K562 (cell line): ENCODE measurements around the gene INHA.

Experiments
- MGA ChIP-seq: fragments of 450-650 bp; IDR thresholded peaks from 2 replicates; pipeline ENCODE4 v1.6.1; 2016; ENCODE audit warnings: mild to moderate bottlenecking, moderate library complexity
- NR3C1 ChIP-seq: sonication (generic); formaldehyde crosslinking; IDR thresholded peaks from 2 replicates; pipeline ENCODE4 v1.8.1; 2022; ENCODE audit warnings: missing genetic modification reagents
- POLR2AphosphoS5 ChIP-seq: IDR thresholded peaks from 2 replicates; pipeline ENCODE4 v1.6.1; 2011; ENCODE audit warnings: mild to moderate bottlenecking, low read depth, low read length, moderate library complexity; ENCODE audit not compliant: control insufficient read depth, insufficient read depth
- SMARCA4 ChIP-seq: fragments of 450-650 bp; IDR thresholded peaks from 2 replicates; pipeline ENCODE4 v1.6.1; 2016
- ZBTB33 ChIP-seq: sonication (generic); formaldehyde crosslinking; IDR thresholded peaks from 2 replicates; pipeline ENCODE4 v1.8.1; 2023; ENCODE audit warnings: mild to moderate bottlenecking, missing genetic modification reagents
- TF ChIP-seq, protein P1 (sequence below), 3 experiments: IDR thresholded peaks in 2 of 3; conservative IDR thresholded peaks in 1 of 3; 2 replicates each; pipeline ENCODE4 v1.5.1; 2011 to 2012; ENCODE audit warnings: low read length in 3 of 3, mild to moderate bottlenecking in 3 of 3, control low read depth in 2 of 3, improper control_type of control experiment in 1 of 3, inconsistent platforms in 1 of 3, low read depth in 1 of 3, mixed read lengths in 1 of 3, moderate library complexity in 1 of 3; ENCODE audit not compliant: insufficient read depth in 2 of 3

GRCh38 chr2:219526320-219527075 lies 45.6 kb upstream of the INHA start:
- TF ChIP-seq POLR2AphosphoS5 = no peak
- no peak for TF ChIP-seq NR3C1
- TF ChIP-seq ZBTB33 (CRISPR knock-in tag) = no peak
- TF ChIP-seq SMARCA4 = no peak
- TF ChIP-seq MGA = no peak
- TF ChIP-seq, protein P1, sequence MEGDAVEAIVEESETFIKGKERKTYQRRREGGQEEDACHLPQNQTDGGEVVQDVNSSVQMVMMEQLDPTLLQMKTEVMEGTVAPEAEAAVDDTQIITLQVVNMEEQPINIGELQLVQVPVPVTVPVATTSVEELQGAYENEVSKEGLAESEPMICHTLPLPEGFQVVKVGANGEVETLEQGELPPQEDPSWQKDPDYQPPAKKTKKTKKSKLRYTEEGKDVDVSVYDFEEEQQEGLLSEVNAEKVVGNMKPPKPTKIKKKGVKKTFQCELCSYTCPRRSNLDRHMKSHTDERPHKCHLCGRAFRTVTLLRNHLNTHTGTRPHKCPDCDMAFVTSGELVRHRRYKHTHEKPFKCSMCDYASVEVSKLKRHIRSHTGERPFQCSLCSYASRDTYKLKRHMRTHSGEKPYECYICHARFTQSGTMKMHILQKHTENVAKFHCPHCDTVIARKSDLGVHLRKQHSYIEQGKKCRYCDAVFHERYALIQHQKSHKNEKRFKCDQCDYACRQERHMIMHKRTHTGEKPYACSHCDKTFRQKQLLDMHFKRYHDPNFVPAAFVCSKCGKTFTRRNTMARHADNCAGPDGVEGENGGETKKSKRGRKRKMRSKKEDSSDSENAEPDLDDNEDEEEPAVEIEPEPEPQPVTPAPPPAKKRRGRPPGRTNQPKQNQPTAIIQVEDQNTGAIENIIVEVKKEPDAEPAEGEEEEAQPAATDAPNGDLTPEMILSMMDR (IDR thresholded peaks at IDR 0.05 in 2 of 3, conservative IDR thresholded peaks at IDR 0.05 in 1 of 3; ENCODE audit: insufficient read depth in 2 of 3, low read depth in 1 of 3, low read length in 3 of 3) = no peak
